ENCODE data around the gene SPATS2.

SPATS2 gene

GRCh38 chr12:49404956-49405355 lies 37.7 kb downstream of the SPATS2 start:
- DNase-seq (ENCODE audit: low read depth in 2 of 2), result no peak
- no peak overlapping the region for H3K4me3 ChIP-seq (replicated peaks in 1 of 2; ENCODE audit: low read depth in 2 of 2, low read length in 2 of 2)
- no peak for TF ChIP-seq CTCF (IDR thresholded peaks at IDR 0.05; ENCODE audit: low read depth, low read length)

GRCh38 chr12:49410818-49411217 lies 43.6 kb downstream of the SPATS2 start:
- TF ChIP-seq CTCF (IDR thresholded peaks at IDR 0.05; ENCODE audit: low read depth, low read length), result no peak
- no peak overlapping the region for H3K4me3 ChIP-seq (replicated peaks in 1 of 2; ENCODE audit: low read depth in 2 of 2, low read length in 2 of 2)
- no peak for DNase-seq (ENCODE audit: low read depth in 2 of 2)

- no peak for TF ChIP-seq CTCF (IDR thresholded peaks at IDR 0.05; ENCODE audit: low read depth, low read length)
- H3K4me3 ChIP-seq (replicated peaks in 1 of 2; ENCODE audit: low read depth in 2 of 2, low read length in 2 of 2), result no peak overlapping the region
- peak; percentile 10 to 47 for DNase-seq (ENCODE audit: low read depth in 2 of 2)
Observed at GRCh38 chr12:49413010-49413409, 45.7 kb downstream of the SPATS2 start.

GRCh38 chr12:49413796-49414195 lies 46.5 kb downstream of the SPATS2 start:
- H3K4me3 ChIP-seq (replicated peaks in 1 of 2; ENCODE audit: low read depth in 2 of 2, low read length in 2 of 2), result no peak overlapping the region
- TF ChIP-seq CTCF (IDR thresholded peaks at IDR 0.05; ENCODE audit: low read depth, low read length), result no peak
- peak; percentile 40 to 46 for DNase-seq (ENCODE audit: low read depth in 2 of 2)

GRCh38 chr12:49414364-49414763 lies 47.1 kb downstream of the SPATS2 start:
- no peak overlapping the region for H3K4me3 ChIP-seq (replicated peaks in 1 of 2; ENCODE audit: low read depth in 2 of 2, low read length in 2 of 2)
- no peak for DNase-seq (ENCODE audit: low read depth in 2 of 2)
- no peak for TF ChIP-seq CTCF (IDR thresholded peaks at IDR 0.05; ENCODE audit: low read depth, low read length)

GRCh38 chr12:49415521-49415970 lies 48.3 kb downstream of the SPATS2 start:
- H3K4me3 ChIP-seq (replicated peaks in 1 of 2; ENCODE audit: low read depth in 2 of 2, low read length in 2 of 2), result no peak overlapping the region
- no peak for DNase-seq (ENCODE audit: low read depth in 2 of 2)
- no peak for TF ChIP-seq CTCF (IDR thresholded peaks at IDR 0.05; ENCODE audit: low read depth, low read length)

- TF ChIP-seq CTCF (IDR thresholded peaks at IDR 0.05; ENCODE audit: low read depth, low read length), result no peak
- no peak overlapping the region for H3K4me3 ChIP-seq (replicated peaks in 1 of 2; ENCODE audit: low read depth in 2 of 2, low read length in 2 of 2)
- no peak for DNase-seq (ENCODE audit: low read depth in 2 of 2)
Observed at GRCh38 chr12:49416892-49417291, 49.6 kb downstream of the SPATS2 start.
